Activated CD4-positive, alpha-beta T cell treated with anti-CD3 and anti-CD28 coated beads, Interleukin-10, Interleukin-2, amounts not matched to agents 100 ng/mL and 50 ng/mL, durations not matched to agents 16 hours and 8 hours (primary cell): Measurements from ENCODE around the gene PLPP4.

ENCODE experiments used
- DNase-seq: peaks from one replicate; pipeline ENCODE4 v3.0.0-alpha.2; 2020

PLPP4 gene

GRCh38 chr10:120527691-120528090 is 70.7 kb downstream of the PLPP4 start:
- DNase-seq, result no peak

DNA sequence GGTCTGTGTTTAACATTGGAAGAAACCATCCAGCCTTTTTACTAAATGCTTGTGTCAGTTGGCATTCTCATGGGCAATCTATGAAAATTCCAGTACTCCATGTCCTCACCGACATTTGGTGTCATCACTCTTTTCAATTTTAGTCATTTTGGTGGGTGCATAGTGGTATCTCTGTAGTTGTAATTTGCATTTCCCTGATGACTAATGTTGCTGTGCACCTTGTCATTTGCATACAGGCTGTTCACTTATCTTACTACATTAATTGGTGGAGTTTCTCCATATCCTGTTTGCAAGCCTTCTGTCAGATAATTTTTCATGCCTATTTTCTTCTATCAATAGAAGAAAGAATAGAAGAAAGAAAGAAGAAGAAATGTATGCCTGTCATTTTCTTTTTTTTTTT is 73.7 kb downstream of the PLPP4 start:
- DNase-seq, result no peak

GRCh38 chr10:120538091-120538490 is 81.1 kb downstream of the PLPP4 start:
- DNase-seq, result no peak

- DNase-seq, result no peak
Observed at GRCh38 chr10:120539076-120539475, 82.0 kb downstream of the PLPP4 start.

DNA sequence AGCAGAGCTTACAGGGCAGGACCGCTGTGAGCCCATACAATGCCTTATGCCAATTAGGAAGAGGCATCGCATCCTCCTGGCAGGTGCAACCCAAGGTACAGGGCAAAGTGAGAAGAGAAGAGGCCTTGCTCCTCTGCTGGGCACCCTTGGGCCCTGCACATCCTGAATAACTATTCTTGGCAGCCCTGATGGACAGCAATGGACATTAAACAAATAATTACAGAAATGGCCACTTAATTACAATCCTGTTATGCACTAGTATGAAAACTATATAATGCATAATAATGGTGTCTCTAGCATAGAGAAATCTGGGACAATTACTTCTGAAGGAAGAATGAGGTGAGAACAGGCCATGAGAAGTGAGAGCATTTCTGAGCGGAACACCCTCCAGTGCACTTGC is 83.5 kb downstream of the PLPP4 start:
- DNase-seq, result no peak

GRCh38 chr10:120541984-120542383 is 85.0 kb downstream of the PLPP4 start:
- no peak for DNase-seq

DNA sequence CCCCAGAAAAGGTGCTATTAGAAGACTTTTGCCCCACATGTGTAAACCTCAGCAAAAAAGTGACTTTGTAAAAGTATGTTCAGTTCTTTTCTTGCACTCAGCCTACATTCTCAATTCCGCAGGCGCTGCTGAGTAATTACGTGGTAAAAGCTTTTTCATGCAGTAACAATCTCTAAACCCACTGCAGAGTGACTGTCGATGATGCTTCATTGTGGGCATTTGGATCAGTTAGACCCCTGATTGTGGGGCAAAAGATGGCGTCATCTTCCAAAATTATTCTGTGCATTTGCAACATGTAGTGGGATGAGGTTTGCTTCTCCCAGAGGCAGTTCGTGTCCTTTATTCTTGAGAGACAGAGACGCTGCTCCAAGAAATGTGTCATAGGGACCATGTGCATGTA is 85.6 kb downstream of the PLPP4 start:
- no peak for DNase-seq

DNA sequence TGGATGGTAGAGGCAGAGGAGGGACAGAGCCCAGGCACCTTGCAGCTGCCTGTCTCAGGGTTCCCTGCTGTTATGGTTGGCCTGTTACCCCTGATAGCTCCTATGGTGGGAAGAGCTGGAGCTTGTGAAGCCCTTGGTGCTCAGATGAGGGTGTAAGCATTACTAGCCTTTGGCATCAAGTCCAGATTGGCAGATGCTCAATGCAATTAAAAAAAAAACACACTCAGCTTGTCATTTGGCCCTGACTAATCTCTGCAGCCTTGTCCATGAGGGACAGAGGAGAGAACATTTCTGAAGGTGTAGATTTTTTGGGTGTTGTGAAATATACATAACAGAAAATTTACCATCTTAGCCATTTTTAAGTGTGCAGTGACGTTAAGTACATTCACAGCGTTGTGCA is 86.3 kb downstream of the PLPP4 start:
- no peak for DNase-seq

DNA sequence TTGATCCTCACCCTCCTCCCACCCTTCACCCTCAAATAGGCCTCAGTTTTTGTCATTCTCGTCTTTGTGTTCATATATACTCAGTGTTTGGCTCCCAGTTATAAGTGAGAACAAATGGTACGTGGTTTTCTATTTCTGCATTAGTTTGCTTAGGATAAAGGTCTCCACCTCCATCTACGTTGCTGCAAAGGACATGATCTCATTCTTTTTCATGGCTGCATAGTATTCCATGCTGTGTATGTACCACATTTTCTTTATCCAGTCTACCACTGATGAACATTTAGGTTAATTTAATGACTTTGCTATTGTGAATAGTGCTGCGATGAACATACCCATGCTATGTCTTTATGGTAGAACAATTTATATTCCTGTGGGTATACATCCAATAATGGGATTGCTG is 91.2 kb downstream of the PLPP4 start:
- DNase-seq, result no peak

GRCh38 chr10:120552262-120552661 is 95.2 kb downstream of the PLPP4 start:
- DNase-seq, result no peak

DNA sequence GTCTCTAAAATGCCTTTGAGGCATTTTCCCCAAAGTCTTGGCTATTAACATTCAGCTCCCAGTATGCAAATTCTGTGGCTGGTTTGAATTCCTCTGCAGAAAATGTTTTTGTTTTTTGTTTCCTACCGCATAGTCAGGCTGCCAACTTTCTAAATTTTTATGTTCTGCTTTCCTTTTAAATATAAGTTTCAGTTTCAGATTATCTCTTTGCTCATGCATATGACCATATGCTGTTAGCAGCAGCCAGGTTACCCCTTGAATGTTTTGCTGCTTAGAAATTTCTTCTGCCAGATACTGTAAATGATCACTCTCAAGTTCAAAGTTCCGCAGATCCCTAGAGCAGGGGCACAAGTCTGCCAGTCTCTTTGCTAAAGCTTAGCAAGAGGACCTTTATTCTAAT is 96.9 kb downstream of the PLPP4 start:
- DNase-seq, result no peak

DNA sequence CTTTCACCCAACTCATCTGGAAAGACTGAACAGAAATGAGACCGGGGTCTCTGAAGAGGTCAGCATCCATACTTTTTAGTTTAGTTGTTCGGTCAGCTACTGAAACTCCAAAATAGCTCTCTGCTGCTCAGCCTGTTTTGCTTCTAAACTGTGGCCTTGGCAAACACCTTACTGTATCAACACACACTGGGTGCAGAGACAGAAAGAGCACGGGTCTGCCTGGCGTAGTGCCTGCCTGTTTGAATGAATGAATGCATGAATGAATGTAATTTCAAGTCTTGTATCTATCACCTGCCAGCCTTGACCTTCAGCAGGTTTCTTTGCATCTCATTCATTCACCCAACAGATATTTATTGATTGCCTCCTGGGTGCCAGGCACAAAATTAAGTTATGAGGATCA is 98.4 kb downstream of the PLPP4 start:
- no peak for DNase-seq

- DNase-seq, result no peak
Observed at GRCh38 chr10:120555842-120556532, 99.0 kb downstream of the PLPP4 start.

DNA sequence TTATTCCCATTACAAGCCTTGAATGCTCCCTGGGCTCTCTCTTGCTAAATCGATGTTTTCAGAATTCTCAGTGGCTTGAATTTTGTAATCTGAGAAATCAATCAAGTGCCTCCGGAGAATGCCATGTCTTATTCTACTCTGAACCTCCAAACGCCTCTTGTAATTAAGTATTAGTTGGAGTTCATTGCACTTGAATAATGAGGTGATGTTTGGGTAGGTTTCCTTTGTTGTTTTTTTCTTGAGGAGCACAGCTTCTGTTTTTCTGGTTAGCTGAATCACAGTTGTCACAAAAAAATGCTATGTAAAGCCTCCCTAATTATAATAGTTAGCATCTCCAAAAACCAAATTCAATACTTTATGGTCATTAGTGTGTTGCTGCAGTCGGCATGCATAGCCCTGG is 100.3 kb downstream of the PLPP4 start:
- DNase-seq, result no peak

GRCh38 chr10:120559800-120560199 is 102.8 kb downstream of the PLPP4 start:
- DNase-seq, result no peak

DNA sequence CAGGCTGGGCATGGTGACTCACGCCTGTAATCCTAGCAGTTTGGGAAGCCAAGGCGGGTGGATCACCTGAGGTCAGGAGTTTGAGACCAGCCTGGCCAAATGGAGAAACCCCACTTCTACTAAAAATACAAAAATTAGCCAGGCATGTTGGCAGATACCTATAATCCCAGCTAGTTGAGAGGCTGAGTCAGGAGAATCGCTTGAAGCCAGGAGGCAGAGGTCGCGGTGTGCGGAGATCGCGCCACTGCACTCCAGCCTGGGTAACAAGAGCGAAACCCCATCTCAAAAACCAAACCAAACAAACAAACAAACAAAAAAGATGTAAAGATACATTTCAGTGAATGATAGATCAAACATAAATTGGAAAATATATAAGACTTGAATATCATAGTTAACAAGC is 105.9 kb downstream of the PLPP4 start:
- DNase-seq, result no peak

GRCh38 chr10:120570418-120570817 is 113.4 kb downstream of the PLPP4 start:
- no peak for DNase-seq

- no peak for DNase-seq
Observed at GRCh38 chr10:120571266-120571665, 114.2 kb downstream of the PLPP4 start.

GRCh38 chr10:120572307-120572706 is 115.3 kb downstream of the PLPP4 start:
- DNase-seq, result no peak

DNA sequence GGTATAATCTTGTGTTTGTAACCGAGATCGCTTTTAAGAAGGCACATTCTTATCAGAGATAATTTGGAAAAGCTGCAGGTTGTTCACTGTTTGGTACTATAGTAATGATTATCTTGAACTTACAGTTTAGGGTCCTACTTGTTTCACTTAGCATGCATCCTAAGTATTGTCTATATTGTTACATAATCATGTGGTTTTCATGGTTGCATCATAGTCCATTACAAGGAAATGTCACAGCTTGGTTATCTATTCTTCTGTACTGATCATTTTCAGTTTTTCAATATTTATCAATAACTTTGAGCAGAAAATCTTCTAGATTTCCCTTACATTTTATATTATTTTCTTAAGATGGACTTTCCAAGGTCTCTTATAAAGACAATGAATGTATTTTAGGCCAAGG is 116.3 kb downstream of the PLPP4 start:
- no peak for DNase-seq

- DNase-seq, result no peak
Observed at GRCh38 chr10:120574981-120575380, 118.0 kb downstream of the PLPP4 start.

- DNase-seq, result no peak
Observed at GRCh38 chr10:120575411-120575810, 118.4 kb downstream of the PLPP4 start.

DNA sequence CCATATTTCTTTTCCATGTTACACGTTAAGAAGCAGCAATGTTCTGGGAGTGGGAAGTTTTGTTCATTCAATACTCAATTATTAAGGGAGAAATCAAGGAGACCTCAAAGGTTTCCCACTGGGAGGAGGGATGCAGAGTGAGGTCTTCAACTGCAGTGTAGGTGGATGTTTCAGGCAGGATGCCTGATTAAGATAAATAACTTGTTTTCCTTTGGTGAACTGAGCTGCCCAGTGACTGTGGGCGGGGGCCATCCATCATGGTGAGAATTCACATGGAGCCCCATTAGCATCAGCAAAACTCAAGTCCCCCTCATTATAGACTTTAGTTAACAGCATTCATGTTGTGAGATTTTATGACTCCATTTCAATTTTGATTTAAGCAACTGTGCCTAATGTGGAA is 121.1 kb downstream of the PLPP4 start:
- no peak for DNase-seq

DNA sequence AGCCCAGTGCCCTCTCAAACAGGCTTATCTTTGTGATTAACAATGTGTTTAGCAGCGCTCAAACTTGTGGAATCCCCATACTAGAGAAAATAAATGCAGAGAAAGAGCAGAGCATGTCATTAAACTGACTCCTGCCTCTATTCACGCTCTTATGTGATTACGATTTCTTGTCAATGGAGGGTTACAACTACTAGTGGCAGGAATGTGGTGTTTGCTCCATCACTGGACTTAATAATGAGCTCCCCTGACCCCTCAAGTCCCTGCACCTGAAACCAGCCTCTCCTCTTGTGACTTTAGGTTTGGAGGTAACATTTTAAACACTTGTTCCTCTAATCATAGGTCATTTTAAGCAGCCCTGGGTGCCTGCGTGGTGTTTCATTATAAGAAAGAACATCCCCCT is 121.9 kb downstream of the PLPP4 start:
- no peak for DNase-seq
